Measurements from ENCODE around the gene SLC12A7.

DNA sequence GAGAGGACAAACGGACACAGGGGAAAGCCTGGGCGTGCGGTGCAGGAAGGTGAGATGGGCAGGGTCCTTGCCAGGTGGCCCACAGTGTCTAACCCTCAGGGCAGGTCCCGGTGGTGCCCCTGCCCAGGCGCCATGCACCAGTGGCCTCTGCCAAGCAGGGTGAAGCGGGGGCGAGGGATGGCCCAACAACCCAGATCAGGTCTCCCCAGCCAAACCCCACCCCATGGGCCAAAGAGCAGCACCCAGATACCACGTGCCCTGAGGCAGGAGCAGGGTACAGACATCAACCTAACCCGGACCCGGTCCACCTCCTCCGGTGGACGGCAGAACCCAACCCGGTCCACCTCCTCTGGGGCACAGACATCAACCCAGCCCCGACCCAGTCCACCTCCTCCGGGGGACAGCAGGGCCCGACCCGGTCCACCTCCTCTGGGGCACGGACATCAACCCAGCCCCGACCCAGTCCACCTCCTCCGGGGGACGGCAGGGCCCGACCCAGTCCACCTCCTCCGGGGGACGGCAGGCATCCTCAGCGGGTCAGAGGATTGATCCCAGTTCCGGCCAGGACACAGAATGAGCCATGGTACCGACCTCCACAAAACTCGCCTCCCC, 12.8 kb downstream of the SLC12A7 start:
- no peak for TF ChIP-seq EZH2 (IDR thresholded peaks at IDR 0.05)
- TF ChIP-seq POLR2AphosphoS5 (IDR thresholded peaks at IDR 0.05; ENCODE audit: borderline replicate concordance, low read depth, low read length): no peak
- no peak for TF ChIP-seq FOXP2 (optimal IDR thresholded peaks at IDR 0.05; ENCODE audit: control extremely low read depth, extremely low read length, insufficient read depth)

All from SK-N-MC (cell line).